Spleen (tissue), 11 donors: ENCODE measurements around the gene SLC2A9. TPM values are rescaled to one million over a fixed set of nuclear protein-coding genes. Genes with fewer than 3 reads are reported as not detected.

Experiments used
- DNase-seq: peaks from one replicate; pipeline ENCODE4 v3.0.0-alpha.2; 2020
- H3K27ac ChIP-seq, 8 donors: fragments of 200-600 bp; sonication (generic) in 7 of 8; 1 replicate in 4 of 8; 2 replicates in 4 of 8; pipeline versions ENCODE4 v1.5.0 to v1.8.0; 2016 to 2021; ENCODE audit warnings: inconsistent platforms in 4 of 8, mild to moderate bottlenecking in 4 of 8, moderate library complexity in 1 of 8
- H3K27me3 ChIP-seq, 7 donors: fragments of 200-600 bp; sonication (generic) in 6 of 7; replicated peaks in 1 of 7; 1 replicate in 4 of 7; 2 replicates in 3 of 7; pipeline versions ENCODE4 v1.5.0 to v1.8.0; 2016 to 2021; ENCODE audit warnings: inconsistent platforms in 3 of 7, mild to moderate bottlenecking in 1 of 7
- H3K36me3 ChIP-seq, 6 donors: fragments of 200-600 bp; sonication (generic) in 5 of 6; 1 replicate in 4 of 6; 2 replicates in 2 of 6; pipeline versions ENCODE4 v1.5.0 to v1.8.0; 2016 to 2021; ENCODE audit warnings: inconsistent platforms in 2 of 6
- H3K4me1 ChIP-seq, 6 donors: fragments of 200-600 bp; sonication (generic) in 5 of 6; 1 replicate in 3 of 6; 2 replicates in 3 of 6; pipeline versions ENCODE4 v1.5.0 to v1.8.0; 2016 to 2021; ENCODE audit warnings: inconsistent platforms in 3 of 6
- H3K4me3 ChIP-seq, 8 donors: fragments of 200-600 bp; sonication (generic) in 7 of 8; 1 replicate in 4 of 8; 2 replicates in 4 of 8; pipeline versions ENCODE4 v1.5.0 to v1.8.0; 2016 to 2021; ENCODE audit warnings: inconsistent platforms in 4 of 8, mild to moderate bottlenecking in 4 of 8, moderate library complexity in 2 of 8
- H3K9me3 ChIP-seq, 8 donors: fragments of 200-600 bp; sonication (generic) in 7 of 8; 1 replicate in 4 of 8; 2 replicates in 4 of 8; pipeline versions ENCODE4 v1.5.0 to v1.8.0; 2016 to 2021; ENCODE audit warnings: inconsistent platforms in 4 of 8
- CTCF ChIP-seq, 11 experiments: fragments of 200-600 bp in 7 of 11; fragments of 450-650 bp in 4 of 11; sonication (generic) in 4 of 11; IDR thresholded peaks in 8 of 11; conservative IDR thresholded peaks in 3 of 11; 1 replicate in 7 of 11; 2 replicates in 4 of 11; pipeline versions ENCODE4 v1.4.0 to v1.8.0; 2016 to 2021; ENCODE audit warnings: antibody characterized with exemption in 11 of 11, inconsistent platforms in 4 of 11, mild to moderate bottlenecking in 1 of 11
- POLR2A ChIP-seq, 3 donors: fragments of 450-650 bp; IDR thresholded peaks; one replicate each; pipeline ENCODE4 v1.5.1; 2017; ENCODE audit warnings: antibody characterized with exemption in 3 of 3, mild to moderate bottlenecking in 1 of 3
- POLR2AphosphoS5 ChIP-seq, 3 donors: sonication (generic); formaldehyde crosslinking; IDR thresholded peaks; one replicate each; pipeline ENCODE4 v1.5.1; 2017; ENCODE audit warnings: antibody characterized with exemption in 3 of 3
- WGBS, 5 donors: extraction: QIAGEN DNeasy Blood & Tissue Kit in 3 of 5; methylation state at CpG; one replicate each; pipeline versions ENCODE4 v1.1.5 to v1.1.7; 2013 to 2018; 5-methylcytosine and 5-hydroxymethylcytosine counted together
- intact Hi-C: fragments of 100-400 bp; cut with DNase I; formaldehyde crosslinking; loops from one replicate; pipeline ENCODE4 v1.15.0; 2023; ENCODE audit warnings: low total_unique reads
- polyA plus RNA-seq, 3 donors: library from polyadenylated mRNA; stranded (reverse); fragments of 200-250 nt; gene quantifications; one replicate each; pipeline ENCODE4 v1.2.1, GENCODE V29; 2013
- total RNA-seq, 7 donors: library from RNA; depleted of rRNA in 3 of 7; stranded (reverse); fragments of >200 nt in 3 of 7; fragmentation: NEBNext Ultra II Directional in 4 of 7; extraction: Animal tissue kit (Norgen Biotek cat#: 25700) in 4 of 7; gene quantifications; one replicate each; pipeline versions ENCODE4 v1.1.0 to v1.2.1, GENCODE V29; 2016 to 2021
- donor health status: healthy with polysubstance abuse.
- donor health status: DM: no; HTN: no; CAD: no; lungs with moderate emphysema.
- donor health status: DM: no; HTN: no; CAD: no.
- donor health status: Bipolar disorder and iron deficiency.
- donor health status: healthy.
- donor health status: DM: no; HTN: no; CAD: no.
- donor health status: DM: yes; HTN: yes; CAD: no.

Gene SLC2A9
- total and polyA plus RNA-seq, 10 donors, result 1.2 to 8.8 (median 5.3) TPM

GRCh38 chr4:10040049-10040892, 19.0 kb upstream of the SLC2A9 start:
- TF ChIP-seq CTCF (IDR thresholded peaks at IDR 0.05 in 8 of 11, conservative IDR thresholded peaks at IDR 0.05 in 3 of 11) (no peak), POLR2A (IDR thresholded peaks at IDR 0.05) (no peak), POLR2AphosphoS5 (IDR thresholded peaks at IDR 0.05) (no peak)
- intact Hi-C loops, result no loop called here
- Histone ChIP-seq H3K36me3 (peaks cover 0 to 9% (median 0%) of the 10 kb centered on the region in 6 donors), H3K4me3 (no peak overlapping the region), H3K9me3 (peaks cover 0 to 21% (median 19%) of the 10 kb centered on the region in 8 donors), H3K27ac (no peak overlapping the region), H3K27me3 (peaks cover 0 to 2% (median 0%) of the 10 kb centered on the region in 7 donors), H3K4me1 (peaks cover 0 to 12% (median 0%) of the 10 kb centered on the region in 6 donors)
- DNase-seq, result no peak
- 81 to 90% (median 86%) methylated on average over 10 of the region's 10 CpGs for WGBS, 5 donors

- H3K36me3 ChIP-seq, result peaks cover 0 to 9% (median 0%) of the 10 kb centered on the region in 6 donors
- H3K4me3 ChIP-seq, result no peak overlapping the region
- H3K9me3 ChIP-seq, result peaks cover 0 to 5% (median 2%) of the 10 kb centered on the region in 8 donors
- TF ChIP-seq POLR2AphosphoS5 (IDR thresholded peaks at IDR 0.05) (no peak), POLR2A (IDR thresholded peaks at IDR 0.05) (no peak), CTCF (IDR thresholded peaks at IDR 0.05 in 8 of 11, conservative IDR thresholded peaks at IDR 0.05 in 3 of 11) (no peak)
- intact Hi-C loops, result no loop called here
- peaks cover 0 to 16% (median 0%) of the 10 kb centered on the region in 7 donors for H3K27me3 ChIP-seq
- 77 to 90% (median 83%) methylated on average over 10 of the region's 10 CpGs for WGBS, 5 donors
- no peak for DNase-seq
- H3K4me1 ChIP-seq, result peaks cover 0 to 20% (median 14%) of the 10 kb centered on the region in 6 donors
- no peak overlapping the region for H3K27ac ChIP-seq
Observed at GRCh38 chr4:10036807-10037342, 15.6 kb upstream of the SLC2A9 start.

GRCh38 chr4:10035130-10035529, 13.8 kb upstream of the SLC2A9 start:
- WGBS, 5 donors, result 73 to 83% (median 80%) methylated on average over 5 to 6 of the region's 6 CpGs
- H3K4me3 ChIP-seq, result no peak overlapping the region
- TF ChIP-seq POLR2AphosphoS5 (IDR thresholded peaks at IDR 0.05) (no peak), POLR2A (IDR thresholded peaks at IDR 0.05) (no peak), CTCF (IDR thresholded peaks at IDR 0.05 in 8 of 11, conservative IDR thresholded peaks at IDR 0.05 in 3 of 11) (no peak)
- peaks cover 0 to 20% (median 14%) of the 10 kb centered on the region in 6 donors for H3K4me1 ChIP-seq
- no peaks in the 10 kb centered on the region for H3K9me3 ChIP-seq
- no peak overlapping the region for H3K27ac ChIP-seq
- intact Hi-C loops, result no loop called here
- peaks cover 0 to 16% (median 0%) of the 10 kb centered on the region in 7 donors for H3K27me3 ChIP-seq
- peaks cover 0 to 9% (median 0%) of the 10 kb centered on the region in 6 donors for H3K36me3 ChIP-seq
- no peak for DNase-seq

- no peak for DNase-seq
- Histone ChIP-seq H3K27me3 (peaks cover 0 to 16% (median 0%) of the 10 kb centered on the region in 7 donors), H3K36me3 (peaks cover 0 to 6% (median 0%) of the 10 kb centered on the region in 6 donors), H3K4me3 (no peak overlapping the region), H3K27ac (no peak overlapping the region), H3K9me3 (no peaks in the 10 kb centered on the region), H3K4me1 (peaks cover 0 to 20% (median 14%) of the 10 kb centered on the region in 6 donors)
- intact Hi-C loops, result no loop called here
- TF ChIP-seq POLR2AphosphoS5 (IDR thresholded peaks at IDR 0.05) (no peak), POLR2A (IDR thresholded peaks at IDR 0.05) (no peak), CTCF (IDR thresholded peaks at IDR 0.05 in 8 of 11, conservative IDR thresholded peaks at IDR 0.05 in 3 of 11) (no peak)
- WGBS, 5 donors, result 84 to 94% (median 90%) methylated on average over 4 to 5 of the region's 5 CpGs
Observed at GRCh38 chr4:10034612-10035104, 13.4 kb upstream of the SLC2A9 start.
